Ascending aorta (tissue), 2 donors: ENCODE measurements around the gene ARHGAP23. TPM values are rescaled to one million over a fixed set of nuclear protein-coding genes. Genes with fewer than 3 reads are reported as not detected.

ENCODE experiments used
- DNase-seq, 2 donors: peaks; one replicate each; pipeline ENCODE4 v3.0.0-alpha.2; 2019; ENCODE audit warnings: low spot score in 2 of 2
- H3K27ac ChIP-seq, 2 donors: fragments of 200-600 bp; sonication (generic); one replicate each; pipeline ENCODE4 v1.5.1; 2016 to 2017; ENCODE audit warnings: mild to moderate bottlenecking in 1 of 2
- H3K27me3 ChIP-seq: fragments of 200-600 bp; sonication (generic); one replicate; pipeline ENCODE4 v1.5.1; 2017
- H3K36me3 ChIP-seq, 2 donors: fragments of 200-600 bp; sonication (generic); one replicate each; pipeline ENCODE4 v1.5.1; 2016
- H3K4me1 ChIP-seq, 2 donors: fragments of 200-600 bp; sonication (generic); one replicate each; pipeline ENCODE4 v1.5.1; 2016 to 2017; ENCODE audit warnings: mild to moderate bottlenecking in 1 of 2
- H3K4me3 ChIP-seq, 2 donors: fragments of 200-600 bp; sonication (generic); one replicate each; pipeline ENCODE4 v1.5.1; 2016 to 2017; ENCODE audit warnings: mild to moderate bottlenecking in 1 of 2
- H3K9me3 ChIP-seq, 2 donors: fragments of 200-600 bp; sonication (generic); one replicate each; pipeline ENCODE4 v1.5.1; 2016
- intact Hi-C: fragments of 100-400 bp; cut with DNase I; formaldehyde crosslinking; loops from one replicate; pipeline ENCODE4 v1.15.1; 2023
- total RNA-seq: library from RNA; depleted of rRNA; stranded (reverse); fragments of >200 nt; gene quantifications from one replicate; pipeline ENCODE4 v1.1.0, GENCODE V29; 2016
- TF ChIP-seq, protein P1 (sequence below), 3 experiments: fragments of 200-600 bp in 2 of 3; fragments of 450-650 bp in 1 of 3; sonication (generic) in 2 of 3; IDR thresholded peaks; one replicate each; pipeline ENCODE4 v1.5.1; 2016 to 2019; ENCODE audit warnings: antibody characterized with exemption in 3 of 3, mild to moderate bottlenecking in 1 of 3, moderate library complexity in 1 of 3

ARHGAP23 gene
- total RNA-seq, 1 donor from 2014 or later, result 89.0 TPM

DNA sequence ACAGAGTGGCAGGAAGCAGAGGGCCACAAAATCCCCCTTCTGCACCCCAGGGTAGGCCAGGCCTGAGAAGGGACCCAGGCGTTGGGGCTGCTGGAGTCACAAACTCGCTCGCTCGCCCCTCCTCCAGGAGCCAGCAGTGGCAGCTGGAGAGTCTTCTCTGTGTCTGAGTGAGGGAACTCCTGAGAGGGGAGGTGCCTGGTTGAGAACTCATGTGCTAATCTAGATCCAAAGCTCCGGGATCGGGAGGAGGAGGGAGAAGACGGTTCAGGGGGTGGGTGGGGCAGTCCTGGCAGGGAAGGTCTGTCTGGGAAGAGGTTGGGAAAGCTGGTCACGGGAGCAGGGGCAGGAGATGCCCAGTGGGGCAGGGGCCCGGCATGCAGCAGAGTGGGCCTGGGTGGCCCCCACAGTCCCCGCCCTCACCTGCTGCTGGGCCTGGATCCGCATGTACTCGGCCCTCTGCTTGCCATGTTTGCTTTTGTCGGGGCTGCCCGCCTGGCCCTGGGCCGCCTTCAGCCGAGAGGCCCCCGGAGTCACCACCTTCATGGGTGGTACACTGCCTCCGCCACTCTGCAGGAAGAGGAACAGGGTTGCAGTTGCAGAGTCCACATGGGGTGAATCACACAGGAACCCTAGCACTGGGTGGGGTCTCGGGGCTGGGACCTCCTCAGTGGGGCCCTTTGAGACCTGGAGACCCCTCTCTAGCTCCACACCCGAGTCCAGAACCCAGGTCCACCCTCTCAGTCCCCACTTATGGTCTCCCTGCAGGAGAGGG, 115.3 kb downstream of the ARHGAP23 start:
- Histone ChIP-seq H3K4me1 (no peaks in the 10 kb centered on the region), H3K27me3 (no peaks in the 10 kb centered on the region), H3K36me3 (no peaks in the 10 kb centered on the region), H3K9me3 (no peaks in the 10 kb centered on the region), H3K27ac (no peak overlapping the region), H3K4me3 (no peak overlapping the region)
- DNase-seq, result no peak
- TF ChIP-seq, protein P1, sequence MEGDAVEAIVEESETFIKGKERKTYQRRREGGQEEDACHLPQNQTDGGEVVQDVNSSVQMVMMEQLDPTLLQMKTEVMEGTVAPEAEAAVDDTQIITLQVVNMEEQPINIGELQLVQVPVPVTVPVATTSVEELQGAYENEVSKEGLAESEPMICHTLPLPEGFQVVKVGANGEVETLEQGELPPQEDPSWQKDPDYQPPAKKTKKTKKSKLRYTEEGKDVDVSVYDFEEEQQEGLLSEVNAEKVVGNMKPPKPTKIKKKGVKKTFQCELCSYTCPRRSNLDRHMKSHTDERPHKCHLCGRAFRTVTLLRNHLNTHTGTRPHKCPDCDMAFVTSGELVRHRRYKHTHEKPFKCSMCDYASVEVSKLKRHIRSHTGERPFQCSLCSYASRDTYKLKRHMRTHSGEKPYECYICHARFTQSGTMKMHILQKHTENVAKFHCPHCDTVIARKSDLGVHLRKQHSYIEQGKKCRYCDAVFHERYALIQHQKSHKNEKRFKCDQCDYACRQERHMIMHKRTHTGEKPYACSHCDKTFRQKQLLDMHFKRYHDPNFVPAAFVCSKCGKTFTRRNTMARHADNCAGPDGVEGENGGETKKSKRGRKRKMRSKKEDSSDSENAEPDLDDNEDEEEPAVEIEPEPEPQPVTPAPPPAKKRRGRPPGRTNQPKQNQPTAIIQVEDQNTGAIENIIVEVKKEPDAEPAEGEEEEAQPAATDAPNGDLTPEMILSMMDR (IDR thresholded peaks at IDR 0.05), result no peak
- intact Hi-C loops, result no loop called here

DNA sequence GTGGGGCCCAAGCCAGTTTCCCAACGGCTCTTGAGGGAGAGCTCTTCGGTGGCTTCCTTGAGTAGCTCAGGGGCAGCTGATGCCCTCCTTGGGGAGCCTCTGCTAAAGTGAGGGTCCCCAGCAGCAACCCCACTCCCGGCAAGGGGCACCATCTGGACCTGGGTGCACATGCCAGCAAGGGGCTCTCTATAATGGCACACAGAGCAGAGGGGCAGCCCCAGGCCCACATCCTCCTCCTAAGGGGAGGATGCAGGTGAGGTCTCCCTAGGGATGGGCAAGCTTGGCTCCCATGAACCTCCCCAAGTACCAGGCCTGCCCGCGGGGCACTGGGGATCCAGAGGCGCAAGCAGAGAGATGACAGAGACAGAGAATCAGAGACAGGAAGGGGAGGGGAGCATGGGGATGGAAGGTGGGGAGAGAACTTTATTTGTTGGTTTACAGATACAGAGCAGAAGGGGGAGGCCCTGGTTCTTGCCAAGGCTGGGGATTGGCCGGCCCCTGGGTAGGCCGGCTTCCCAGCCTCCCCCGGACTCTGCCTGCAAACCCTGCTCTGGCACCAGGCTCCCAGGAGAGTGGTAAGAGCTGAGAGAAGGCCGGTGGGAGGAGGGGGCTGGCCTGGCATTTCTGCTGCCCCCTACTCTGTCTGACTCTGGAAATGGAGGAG, 116.0 kb downstream of the ARHGAP23 start:
- no peaks in the 10 kb centered on the region for H3K4me1 ChIP-seq
- intact Hi-C loops, result no loop called here
- H3K9me3 ChIP-seq, result no peaks in the 10 kb centered on the region
- H3K27ac ChIP-seq, result no peak overlapping the region
- no peak for DNase-seq
- H3K4me3 ChIP-seq, result no peak overlapping the region
- no peaks in the 10 kb centered on the region for H3K36me3 ChIP-seq
- no peaks in the 10 kb centered on the region for H3K27me3 ChIP-seq
- TF ChIP-seq, protein P1 (IDR thresholded peaks at IDR 0.05), result no peak

DNA sequence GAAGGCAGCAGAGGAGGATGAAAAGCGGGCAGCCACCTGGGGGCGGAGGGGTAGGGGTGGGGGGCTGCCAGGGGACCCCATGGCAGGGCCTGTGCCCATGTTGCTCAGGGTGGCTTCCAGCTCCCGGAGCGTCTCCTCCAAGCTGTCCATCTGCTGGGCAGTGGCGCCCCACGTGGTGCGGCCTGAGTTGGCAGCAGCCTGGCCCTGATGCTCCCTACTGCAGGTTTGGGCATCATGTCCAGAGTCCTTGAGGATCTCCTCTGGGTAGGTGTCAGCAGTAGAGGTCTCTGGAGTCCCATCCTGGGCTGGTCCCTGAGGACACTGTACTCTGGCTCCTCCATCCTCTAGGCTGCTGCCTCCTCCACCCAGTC, 116.6 kb downstream of the ARHGAP23 start:
- TF ChIP-seq, protein P1 (IDR thresholded peaks at IDR 0.05), result no peak
- intact Hi-C loops, result no loop called here
- H3K27me3 ChIP-seq, result no peaks in the 10 kb centered on the region
- H3K36me3 ChIP-seq, result no peaks in the 10 kb centered on the region
- H3K4me1 ChIP-seq, result no peaks in the 10 kb centered on the region
- no peak overlapping the region for H3K4me3 ChIP-seq
- no peak overlapping the region for H3K27ac ChIP-seq
- no peaks in the 10 kb centered on the region for H3K9me3 ChIP-seq
- DNase-seq, result no peak

DNA sequence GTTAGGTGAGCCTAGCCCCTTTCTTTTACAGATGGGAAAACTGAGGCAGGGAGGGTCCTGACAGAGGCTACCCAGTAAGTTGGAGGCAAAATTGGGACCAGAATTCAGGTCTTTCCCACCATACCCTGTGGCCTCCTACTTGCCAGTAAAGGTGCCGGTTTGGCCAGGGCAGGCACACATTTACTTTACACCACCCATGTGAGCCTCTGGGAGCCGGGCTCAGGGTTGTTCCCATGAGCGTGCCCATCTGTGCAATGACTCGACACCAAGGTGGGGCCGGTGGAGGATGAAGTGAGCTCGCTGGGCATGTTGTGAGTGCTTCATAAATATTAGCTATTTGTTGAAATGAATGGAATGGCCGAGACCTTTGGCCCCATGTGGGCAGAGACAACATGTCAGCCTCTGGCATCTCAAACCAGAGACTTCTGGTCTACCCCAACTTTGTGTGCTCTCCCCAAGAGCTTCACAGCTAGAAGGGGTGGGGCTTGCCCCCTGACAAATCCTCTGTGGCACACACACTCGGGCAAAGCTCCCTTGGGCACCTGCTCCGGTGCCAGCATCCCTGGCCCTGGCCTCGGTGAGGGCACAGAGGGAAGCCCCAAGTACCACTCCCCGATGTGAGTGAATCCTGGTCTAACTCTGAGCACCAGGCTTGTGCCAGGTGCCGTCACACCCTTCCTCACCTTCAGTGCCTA, 117.4 kb downstream of the ARHGAP23 start:
- no peak for DNase-seq
- H3K27me3 ChIP-seq, result no peaks in the 10 kb centered on the region
- intact Hi-C loops, result no loop called here
- TF ChIP-seq, protein P1 (IDR thresholded peaks at IDR 0.05), result no peak
- no peaks in the 10 kb centered on the region for H3K4me1 ChIP-seq
- no peaks in the 10 kb centered on the region for H3K36me3 ChIP-seq
- no peak overlapping the region for H3K4me3 ChIP-seq
- H3K9me3 ChIP-seq, result no peaks in the 10 kb centered on the region
- H3K27ac ChIP-seq, result no peak overlapping the region

DNA sequence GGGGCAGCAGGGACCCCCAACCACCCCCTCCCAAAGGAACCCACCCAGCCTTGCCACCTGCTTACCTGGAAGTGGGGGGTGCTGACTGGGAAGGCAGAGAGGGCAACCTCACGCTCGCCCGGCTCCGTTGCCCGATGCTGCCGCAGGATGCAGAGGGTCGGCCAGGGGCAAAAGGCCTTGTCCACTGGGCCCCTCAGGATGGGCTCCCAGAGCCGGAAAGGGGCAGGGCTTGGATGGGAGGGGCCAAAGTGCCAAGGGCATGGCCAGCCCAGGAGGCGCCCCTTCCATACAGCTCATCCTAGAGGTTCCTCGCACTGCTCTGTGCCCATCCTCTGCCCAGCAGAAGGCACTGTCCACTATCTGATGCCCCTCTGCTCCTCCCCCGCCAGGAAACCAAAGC, 118.1 kb downstream of the ARHGAP23 start:
- H3K4me1 ChIP-seq, result no peaks in the 10 kb centered on the region
- no peaks in the 10 kb centered on the region for H3K36me3 ChIP-seq
- H3K27me3 ChIP-seq, result no peaks in the 10 kb centered on the region
- intact Hi-C loops, result no loop called here
- H3K27ac ChIP-seq, result no peak overlapping the region
- no peaks in the 10 kb centered on the region for H3K9me3 ChIP-seq
- TF ChIP-seq, protein P1 (IDR thresholded peaks at IDR 0.05), result no peak
- no peak overlapping the region for H3K4me3 ChIP-seq
- DNase-seq, result no peak
